Naive thymus-derived CD4-positive, alpha-beta T cell (primary cell): Measurements from ENCODE around the gene PADI4. TPM values are rescaled to one million over a fixed set of nuclear protein-coding genes. Genes with fewer than 3 reads are reported as not detected.
"Not testable (repeated sequence)": the region's sequence is repeated elsewhere in the genome, so short reads cannot be mapped to it uniquely, and the experiment has no call there.

Experiments used
- ATAC-seq: fragments of 150-1000 bp; cut with Tn5 transposase; 2 replicates; pipeline ENCODE4 v1.10.0; 2021; ENCODE audit warnings: mild to moderate bottlenecking, moderate library complexity
- CTCF ChIA-PET: fragments of 350-600 bp; sonication (Branson Sonifier 250); formaldehyde crosslinking; loops from one replicate; lab custom pipeline; 2021; ENCODE audit warnings: antibody characterized with exemption; lab: Charles Lee
- POLR2A ChIA-PET: fragments of 350-600 bp; sonication (Branson Sonifier 250); formaldehyde crosslinking; loops from one replicate; lab custom pipeline; 2021; ENCODE audit warnings: antibody characterized with exemption, inconsistent platforms; lab: Charles Lee
- DNase-seq, 9 donors: peaks; one replicate each; pipeline versions ENCODE4 v3.0.0 to v3.0.0-alpha.2; 2020 to 2022; ENCODE audit warnings: mixed read lengths in 1 of 9
- H3K27ac ChIP-seq: one replicate; pipeline ENCODE4 v1.7.0; 2013; ENCODE audit warnings: mild to moderate bottlenecking, low read depth, low read length, moderate library complexity
- H3K27me3 ChIP-seq, 2 donors: one replicate each; pipeline ENCODE4 v1.7.0; 2013; ENCODE audit warnings: low read length in 2 of 2, mild to moderate bottlenecking in 2 of 2, moderate library complexity in 2 of 2; ENCODE audit not compliant: control insufficient read depth in 2 of 2, insufficient read depth in 2 of 2
- H3K36me3 ChIP-seq, 3 experiments: 1 replicate in 2 of 3; 2 replicates in 1 of 3; pipeline ENCODE4 v1.7.0; 2013; ENCODE audit warnings: low read length in 3 of 3, mild to moderate bottlenecking in 3 of 3, moderate library complexity in 1 of 3; ENCODE audit not compliant: insufficient read depth in 3 of 3, control insufficient read depth in 2 of 3
- H3K4me1 ChIP-seq, 2 donors: one replicate each; pipeline ENCODE4 v1.7.0; 2013; ENCODE audit warnings: low read length in 2 of 2, mild to moderate bottlenecking in 2 of 2, moderate library complexity in 1 of 2; ENCODE audit not compliant: control insufficient read depth in 2 of 2, insufficient read depth in 2 of 2
- H3K4me3 ChIP-seq: 2 replicates; pipeline ENCODE4 v1.7.0; 2013; ENCODE audit warnings: mild to moderate bottlenecking, low read length
- H3K9me3 ChIP-seq, 3 experiments: 1 replicate in 2 of 3; 2 replicates in 1 of 3; pipeline ENCODE4 v1.7.0; 2013; ENCODE audit warnings: low read length in 3 of 3; ENCODE audit not compliant: control insufficient read depth in 2 of 3
- H3K27ac Mint-ChIP-seq, 9 donors: one replicate each; pipeline ENCODE4 v1.8.0; 2020 to 2022; ENCODE audit warnings: mixed read lengths in 9 of 9, mild to moderate bottlenecking in 8 of 9, moderate library complexity in 5 of 9, inconsistent platforms in 2 of 9
- H3K27me3 Mint-ChIP-seq, 5 donors: one replicate each; pipeline ENCODE4 v1.8.0; 2021 to 2022; ENCODE audit warnings: mixed read lengths in 5 of 5, mild to moderate bottlenecking in 1 of 5
- H3K36me3 Mint-ChIP-seq, 5 donors: one replicate each; pipeline ENCODE4 v1.8.0; 2020 to 2022; ENCODE audit warnings: mixed read lengths in 5 of 5, mild to moderate bottlenecking in 3 of 5, inconsistent platforms in 1 of 5
- H3K4me1 Mint-ChIP-seq, 7 donors: one replicate each; pipeline ENCODE4 v1.8.0; 2020 to 2022; ENCODE audit warnings: mixed read lengths in 7 of 7, mild to moderate bottlenecking in 3 of 7, inconsistent platforms in 1 of 7
- H3K4me3 Mint-ChIP-seq, 10 donors: one replicate each; pipeline ENCODE4 v1.8.0; 2020 to 2022; ENCODE audit warnings: mild to moderate bottlenecking in 10 of 10, mixed read lengths in 10 of 10, moderate library complexity in 6 of 10, inconsistent platforms in 2 of 10
- H3K9me3 Mint-ChIP-seq, 11 donors: one replicate each; pipeline ENCODE4 v1.8.0; 2020 to 2022; ENCODE audit warnings: mixed read lengths in 11 of 11, mild to moderate bottlenecking in 4 of 11, inconsistent platforms in 1 of 11, moderate library complexity in 1 of 11
- intact Hi-C, 2 donors: fragments of 100-400 bp; cut with micrococcal nuclease; formaldehyde crosslinking; loops; one replicate each; pipeline ENCODE4 v1.15.1; 2023
- polyA plus RNA-seq, 2 donors: library from polyadenylated mRNA; unstranded; fragments of 300-500 nt; fragmentation: Illumina TruSeq; gene quantifications; one replicate each; pipeline ENCODE4 v1.2.3, GENCODE V29; 2021
- total RNA-seq, 6 experiments: library from RNA in 5 of 6; stranded (reverse) in 5 of 6; gene quantifications; 1 replicate in 5 of 6; 2 replicates in 1 of 6; pipeline ENCODE4 v1.2.3 and lab custom pipeline; 2021 to 2026

The PADI4 gene
- total and polyA plus RNA-seq, 7 experiments from 2014 or later = 0.12 to 20.5 (median 2.4) TPM

GRCh38 chr1:17403081-17403480, 95.1 kb downstream of the PADI4 start:
- no peaks in the 10 kb centered on the region for H3K27me3 ChIP-seq
- no peak overlapping the region for H3K27ac Mint-ChIP-seq
- DNase-seq = no peak
- peaks cover 0 to 4% (median 0%) of the 10 kb centered on the region in 7 donors for H3K4me1 Mint-ChIP-seq
- H3K4me3 Mint-ChIP-seq = no peak overlapping the region
- no peak for ATAC-seq
- no peak overlapping the region for H3K4me3 ChIP-seq
- H3K36me3 ChIP-seq = peaks cover 0 to 8% (median under 1%) of the 10 kb centered on the region in 3 experiments
- H3K27ac ChIP-seq = no peak overlapping the region
- H3K27me3 Mint-ChIP-seq = no peaks in the 10 kb centered on the region
- no peaks in the 10 kb centered on the region for H3K9me3 Mint-ChIP-seq
- H3K36me3 Mint-ChIP-seq = peaks cover 0 to 9% (median 4%) of the 10 kb centered on the region in 5 donors
- H3K9me3 ChIP-seq = no peaks in the 10 kb centered on the region
- POLR2A ChIA-PET = no interaction called here
- CTCF ChIA-PET = interaction anchor here (1.3 kb wide), 1 partner anchor 66 kb away, joined by 3 read pairs; no protein-coding TSS in a partner anchor
- H3K4me1 ChIP-seq = no peaks in the 10 kb centered on the region
- intact Hi-C loops = no loop called here

GRCh38 chr1:17404034-17404684, 96.2 kb downstream of the PADI4 start:
- Histone ChIP-seq H3K9me3 (no peaks in the 10 kb centered on the region), H3K36me3 (peaks cover 0 to 19% (median 5%) of the 10 kb centered on the region in 3 experiments), H3K27ac (no peak overlapping the region), H3K4me1 (no peaks in the 10 kb centered on the region), H3K27me3 (no peaks in the 10 kb centered on the region), H3K4me3 (no peak overlapping the region)
- Mint-ChIP-seq H3K27ac (no peak overlapping the region), H3K27me3 (no peaks in the 10 kb centered on the region), H3K4me1 (peaks cover 0 to 4% (median 0%) of the 10 kb centered on the region in 7 donors), H3K36me3 (peaks cover 0 to 15% (median 10%) of the 10 kb centered on the region in 5 donors), H3K4me3 (no peak overlapping the region), H3K9me3 (no peaks in the 10 kb centered on the region)
- ATAC-seq (no peak), DNase-seq (no peak)
- POLR2A ChIA-PET = no interaction called here
- CTCF ChIA-PET = interaction anchor here (1.1 to 1.2 kb wide), 2 partner anchors 74 to 118 kb away, joined by 3 read pairs; no protein-coding TSS in a partner anchor
- intact Hi-C loops = no loop called here

- CTCF ChIA-PET = interaction anchor here (0.7 to 1.2 kb wide), 3 partner anchors 20 to 119 kb away, joined by 3 read pairs; no protein-coding TSS in a partner anchor
- H3K36me3 Mint-ChIP-seq = peaks cover 0 to 15% (median 14%) of the 10 kb centered on the region in 5 donors
- H3K27ac Mint-ChIP-seq = no peak overlapping the region
- intact Hi-C loops = no loop called here
- Histone ChIP-seq H3K4me3 (no peak overlapping the region), H3K36me3 (peaks cover 0 to 26% (median 12%) of the 10 kb centered on the region in 3 experiments), H3K9me3 (no peaks in the 10 kb centered on the region), H3K4me1 (no peaks in the 10 kb centered on the region), H3K27ac (no peak overlapping the region), H3K27me3 (no peaks in the 10 kb centered on the region)
- no peaks in the 10 kb centered on the region for H3K27me3 Mint-ChIP-seq
- peaks cover 0 to 4% (median 0%) of the 10 kb centered on the region in 7 donors for H3K4me1 Mint-ChIP-seq
- no peaks in the 10 kb centered on the region for H3K9me3 Mint-ChIP-seq
- POLR2A ChIA-PET = no interaction called here
- H3K4me3 Mint-ChIP-seq = no peak overlapping the region
- no peak for ATAC-seq
- no peak for DNase-seq
Measured at GRCh38 chr1:17404820-17405219, 96.8 kb downstream of the PADI4 start.

GRCh38 chr1:17405898-17406759, 98.1 kb downstream of the PADI4 start:
- Mint-ChIP-seq H3K4me3 (no peak overlapping the region), H3K36me3 (peaks cover 0 to 22% (median 19%) of the 10 kb centered on the region in 5 donors), H3K4me1 (peaks cover 0 to 4% (median 0%) of the 10 kb centered on the region in 7 donors), H3K27me3 (no peaks in the 10 kb centered on the region), H3K27ac (no peak overlapping the region), H3K9me3 (no peaks in the 10 kb centered on the region)
- CTCF ChIA-PET = interaction anchor here (0.7 to 1.1 kb wide), 3 partner anchors 16 to 103 kb away, joined by 3 read pairs; no protein-coding TSS in a partner anchor
- ATAC-seq = peak; percentile 88
- H3K4me3 ChIP-seq = no peak overlapping the region
- no peaks in the 10 kb centered on the region for H3K27me3 ChIP-seq
- POLR2A ChIA-PET = no interaction called here
- intact Hi-C loops = loop anchor here in 1 of 2 donors (1.0 kb wide), 1 partner anchor 70 kb away; no protein-coding TSS in a partner anchor
- H3K4me1 ChIP-seq = no peaks in the 10 kb centered on the region
- peak in 8 of 9 donors; percentile 4 to 36 (median 31) for DNase-seq
- H3K27ac ChIP-seq = no peak overlapping the region
- peaks cover 0 to 39% (median 20%) of the 10 kb centered on the region in 3 experiments for H3K36me3 ChIP-seq
- no peaks in the 10 kb centered on the region for H3K9me3 ChIP-seq

- H3K4me1 Mint-ChIP-seq, H3K4me3 Mint-ChIP-seq, H3K9me3 Mint-ChIP-seq, ATAC-seq, H3K4me3 ChIP-seq, H3K9me3 ChIP-seq, H3K27me3 ChIP-seq, H3K27me3 Mint-ChIP-seq, DNase-seq, H3K4me1 ChIP-seq, H3K27ac ChIP-seq, POLR2A ChIA-PET: not testable (repeated sequence)
- Mint-ChIP-seq H3K36me3 (peaks cover 0 to 23% (median 19%) of the 10 kb centered on the region in 5 donors), H3K27ac (peak overlapping the region in 1 of 9 donors; percentile 2)
- H3K36me3 ChIP-seq = peaks cover 4 to 47% (median 20%) of the 10 kb centered on the region in 3 experiments
- intact Hi-C loops = loop anchor here in 1 of 2 donors (1.0 kb wide), 1 partner anchor 71 kb away; no protein-coding TSS in a partner anchor
- CTCF ChIA-PET = interaction anchor here (0.7 to 1.1 kb wide), 2 partner anchors 15 to 102 kb away, joined by 3 read pairs; no protein-coding TSS in a partner anchor
Measured at GRCh38 chr1:17406760-17407475, 98.9 kb downstream of the PADI4 start.
